CD4-positive, alpha-beta T cell (primary cell): Measurements from ENCODE around the gene MEGF11. TPM values are rescaled to one million over a fixed set of nuclear protein-coding genes. Genes with fewer than 3 reads are reported as not detected.

Source experiments
- ATAC-seq: fragments of 200-7000 bp; cut with Tn5 transposase; one replicate; pipeline ENCODE4 v1.10.0; 2022; ENCODE audit warnings: mild to moderate bottlenecking; ENCODE audit not compliant: poor library complexity
- CTCF ChIA-PET: fragments of 350-600 bp; sonication (Branson Sonifier 250); formaldehyde crosslinking; loops from one replicate; lab custom pipeline; 2021; ENCODE audit warnings: antibody characterized with exemption, inconsistent platforms; lab: Charles Lee
- POLR2A ChIA-PET: fragments of 350-600 bp; sonication (Branson Sonifier 250); formaldehyde crosslinking; loops from one replicate; lab custom pipeline; 2021; ENCODE audit warnings: antibody characterized with exemption, inconsistent platforms; lab: Charles Lee
- DNase-seq, 14 experiments: peaks; one replicate each; pipeline ENCODE4 v3.0.0-alpha.2; 2013 to 2020; ENCODE audit warnings: mixed read lengths in 2 of 14
- H3K27ac ChIP-seq, 2 donors: one replicate each; pipeline versions ENCODE4 v1.5.1 to v1.7.0; 2013; ENCODE audit warnings: low read length in 2 of 2, low read depth in 1 of 2, mild to moderate bottlenecking in 1 of 2
- H3K27me3 ChIP-seq, 2 experiments: 1 replicate in 1 of 2; 2 replicates in 1 of 2; pipeline versions ENCODE4 v1.6.1 to v1.7.0; 2013; ENCODE audit warnings: low read length in 2 of 2, control low read depth in 1 of 2, mild to moderate bottlenecking in 1 of 2, moderate library complexity in 1 of 2; ENCODE audit not compliant: insufficient read depth in 2 of 2, control insufficient read depth in 1 of 2
- H3K36me3 ChIP-seq: one replicate; pipeline ENCODE4 v1.6.1; 2013; ENCODE audit warnings: low read length, control low read depth; ENCODE audit not compliant: insufficient read depth
- H3K4me1 ChIP-seq: one replicate; pipeline ENCODE4 v1.6.1; 2013; ENCODE audit warnings: low read length, control low read depth; ENCODE audit not compliant: insufficient read depth
- H3K4me3 ChIP-seq: one replicate; pipeline ENCODE4 v1.5.1; 2013; ENCODE audit warnings: mild to moderate bottlenecking, low read length, moderate library complexity
- H3K9me3 ChIP-seq, 2 experiments: 1 replicate in 1 of 2; 2 replicates in 1 of 2; pipeline versions ENCODE4 v1.6.1 to v1.7.0; 2013; ENCODE audit warnings: low read length in 2 of 2, mild to moderate bottlenecking in 2 of 2, control low read depth in 1 of 2, moderate library complexity in 1 of 2; ENCODE audit not compliant: control insufficient read depth in 1 of 2, insufficient read depth in 1 of 2
- H3K27ac Mint-ChIP-seq: one replicate; pipeline ENCODE4 v1.8.0; 2020; ENCODE audit warnings: mixed read lengths
- H3K27me3 Mint-ChIP-seq: one replicate; pipeline ENCODE4 v1.8.0; 2021; ENCODE audit warnings: mixed read lengths
- H3K36me3 Mint-ChIP-seq: one replicate; pipeline ENCODE4 v1.8.0; 2021; ENCODE audit warnings: low read depth, mixed read lengths
- H3K4me1 Mint-ChIP-seq: one replicate; pipeline ENCODE4 v1.8.0; 2021; ENCODE audit warnings: low read depth, mixed read lengths
- H3K4me3 Mint-ChIP-seq: one replicate; pipeline ENCODE4 v1.8.0; 2020; ENCODE audit warnings: mild to moderate bottlenecking, mixed read lengths
- H3K9me3 Mint-ChIP-seq: one replicate; pipeline ENCODE4 v1.8.0; 2020; ENCODE audit warnings: mixed read lengths
- CTCF ChIP-seq: fragments of 200-600 bp; IDR thresholded peaks from one replicate; pipeline ENCODE4 v1.8.0; 2022; ENCODE audit warnings: antibody characterized with exemption, mild to moderate bottlenecking
- intact Hi-C, 2 experiments: fragments of 100-400 bp; cut with DNase I in 1 of 2; cut with micrococcal nuclease in 1 of 2; formaldehyde crosslinking; loops; one replicate each; pipeline versions ENCODE4 v1.15.1 to v1.9.0; 2023 to 2025; cut with DNase I, micrococcal nuclease
- total RNA-seq, 174 experiments: library from RNA in 2 of 174; stranded (reverse) in 2 of 174; gene quantifications; one replicate each; pipeline ENCODE4 v1.2.3 and lab custom pipeline; 2021 to 2026

MEGF11 gene
- total RNA-seq, 2 experiments from 2014 or later = not detected

GRCh38 chr15:66040211-66040892 is 213.2 kb downstream of the MEGF11 start:
- Mint-ChIP-seq H3K27me3 (peaks cover 61% of the 10 kb centered on the region), H3K9me3 (no peaks in the 10 kb centered on the region), H3K4me1 (no peaks in the 10 kb centered on the region), H3K27ac (no peak overlapping the region), H3K36me3 (no peaks in the 10 kb centered on the region), H3K4me3 (no peak overlapping the region)
- Histone ChIP-seq H3K27me3 (peaks cover 11 to 12% of the 10 kb centered on the region in 2 experiments), H3K36me3 (no peaks in the 10 kb centered on the region), H3K4me1 (no peaks in the 10 kb centered on the region), H3K27ac (no peak overlapping the region), H3K9me3 (no peaks in the 10 kb centered on the region), H3K4me3 (no peak overlapping the region)
- POLR2A ChIA-PET = no interaction called here
- no peak for TF ChIP-seq CTCF
- intact Hi-C loops = no loop called here
- ATAC-seq (no peak), DNase-seq (no peak)
- CTCF ChIA-PET = no interaction called here

GRCh38 chr15:66039117-66039871 is 214.3 kb downstream of the MEGF11 start:
- Mint-ChIP-seq H3K27ac (no peak overlapping the region), H3K36me3 (no peaks in the 10 kb centered on the region), H3K27me3 (peaks cover 63% of the 10 kb centered on the region), H3K9me3 (no peaks in the 10 kb centered on the region), H3K4me3 (no peak overlapping the region), H3K4me1 (no peaks in the 10 kb centered on the region)
- H3K4me1 ChIP-seq = no peaks in the 10 kb centered on the region
- H3K27ac ChIP-seq = no peak overlapping the region
- H3K27me3 ChIP-seq = peaks cover 11 to 12% of the 10 kb centered on the region in 2 experiments
- H3K4me3 ChIP-seq = no peak overlapping the region
- no peak for DNase-seq
- intact Hi-C loops = no loop called here
- ATAC-seq = no peak
- CTCF ChIA-PET = no interaction called here
- no peaks in the 10 kb centered on the region for H3K9me3 ChIP-seq
- no peak for TF ChIP-seq CTCF
- POLR2A ChIA-PET = no interaction called here
- H3K36me3 ChIP-seq = no peaks in the 10 kb centered on the region

- ATAC-seq (no peak), DNase-seq (no peak)
- Mint-ChIP-seq H3K9me3 (no peaks in the 10 kb centered on the region), H3K4me1 (no peaks in the 10 kb centered on the region), H3K36me3 (no peaks in the 10 kb centered on the region), H3K27ac (no peak overlapping the region), H3K4me3 (no peak overlapping the region), H3K27me3 (peaks cover 61% of the 10 kb centered on the region)
- H3K36me3 ChIP-seq = no peaks in the 10 kb centered on the region
- H3K4me3 ChIP-seq = no peak overlapping the region
- no peaks in the 10 kb centered on the region for H3K4me1 ChIP-seq
- peaks cover 0 to under 1% of the 10 kb centered on the region in 2 experiments for H3K9me3 ChIP-seq
- no peak overlapping the region for H3K27ac ChIP-seq
- ChIA-PET CTCF (no interaction called here), POLR2A (no interaction called here)
- TF ChIP-seq CTCF = no peak
- intact Hi-C loops = no loop called here
- H3K27me3 ChIP-seq = peaks cover 11 to 12% of the 10 kb centered on the region in 2 experiments
These were observed 215.0 kb downstream of the MEGF11 start for GRCh38 chr15:66038387-66039116.
